ENCODE results near the gene TIGD1.

DNA sequence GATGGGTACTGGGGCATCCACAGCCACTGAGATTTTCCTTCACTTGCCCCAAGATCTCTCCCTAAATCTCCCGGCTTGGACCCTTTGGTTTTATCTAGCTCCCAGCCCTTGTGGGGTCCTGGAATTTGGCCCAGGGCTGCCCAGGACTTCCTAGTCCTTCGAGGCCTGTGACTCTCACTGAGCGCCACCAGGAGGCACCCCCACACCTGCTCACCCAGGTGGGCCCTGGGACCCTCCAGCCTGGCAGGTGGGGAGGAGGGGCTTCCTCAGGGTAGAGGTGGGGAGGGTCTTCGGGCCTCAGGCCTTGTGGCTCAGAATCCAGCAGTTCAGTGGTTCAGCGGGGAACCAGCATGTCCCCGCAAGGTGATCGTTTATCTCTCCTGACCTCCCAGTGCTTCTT lies 42.1 kb downstream of the TIGD1 start:
- TF ChIP-seq, protein P1, sequence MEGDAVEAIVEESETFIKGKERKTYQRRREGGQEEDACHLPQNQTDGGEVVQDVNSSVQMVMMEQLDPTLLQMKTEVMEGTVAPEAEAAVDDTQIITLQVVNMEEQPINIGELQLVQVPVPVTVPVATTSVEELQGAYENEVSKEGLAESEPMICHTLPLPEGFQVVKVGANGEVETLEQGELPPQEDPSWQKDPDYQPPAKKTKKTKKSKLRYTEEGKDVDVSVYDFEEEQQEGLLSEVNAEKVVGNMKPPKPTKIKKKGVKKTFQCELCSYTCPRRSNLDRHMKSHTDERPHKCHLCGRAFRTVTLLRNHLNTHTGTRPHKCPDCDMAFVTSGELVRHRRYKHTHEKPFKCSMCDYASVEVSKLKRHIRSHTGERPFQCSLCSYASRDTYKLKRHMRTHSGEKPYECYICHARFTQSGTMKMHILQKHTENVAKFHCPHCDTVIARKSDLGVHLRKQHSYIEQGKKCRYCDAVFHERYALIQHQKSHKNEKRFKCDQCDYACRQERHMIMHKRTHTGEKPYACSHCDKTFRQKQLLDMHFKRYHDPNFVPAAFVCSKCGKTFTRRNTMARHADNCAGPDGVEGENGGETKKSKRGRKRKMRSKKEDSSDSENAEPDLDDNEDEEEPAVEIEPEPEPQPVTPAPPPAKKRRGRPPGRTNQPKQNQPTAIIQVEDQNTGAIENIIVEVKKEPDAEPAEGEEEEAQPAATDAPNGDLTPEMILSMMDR (IDR thresholded peaks at IDR 0.05 in 8 of 11, conservative IDR thresholded peaks at IDR 0.05 in 3 of 11): no peak
- no peak for TF ChIP-seq POLR2AphosphoS5 (IDR thresholded peaks at IDR 0.05)
- TF ChIP-seq POLR2A (IDR thresholded peaks at IDR 0.05): no peak

All from spleen (tissue), 7 donors.